ENCODE data around the gene CRYGA. TPM values are rescaled to one million over a fixed set of nuclear protein-coding genes. Genes with fewer than 3 reads are reported as not detected.
"Not testable (repeated sequence)": the region's sequence is repeated elsewhere in the genome, so short reads cannot be mapped to it uniquely, and the experiment has no call there.

Gene CRYGA
- polyA plus RNA-seq, 3 donors: not detected

- DNase-seq (ENCODE audit: extremely low read depth in 1 of 11, low read depth in 9 of 11, low spot score in 4 of 11): peak; percentile 54 to 80 (median 68)
Measured at GRCh38 chr2:208175069-208175839, 11.9 kb upstream of the CRYGA start.

- no peak for DNase-seq (ENCODE audit: extremely low read depth in 1 of 11, low read depth in 9 of 11, low spot score in 4 of 11)
Measured at GRCh38 chr2:208174144-208174543, 10.8 kb upstream of the CRYGA start.

GRCh38 chr2:208172125-208172524 is 8.7 kb upstream of the CRYGA start:
- DNase-seq (ENCODE audit: extremely low read depth in 1 of 11, low read depth in 9 of 11, low spot score in 4 of 11): no peak

- DNase-seq (ENCODE audit: extremely low read depth in 1 of 11, low read depth in 9 of 11, low spot score in 4 of 11): no peak
Measured at GRCh38 chr2:208164951-208165755, 1.8 kb upstream of the CRYGA start.

GRCh38 chr2:208156439-208156838 is 7.0 kb downstream of the CRYGA start:
- DNase-seq (ENCODE audit: extremely low read depth in 1 of 11, low read depth in 9 of 11, low spot score in 4 of 11): no peak

GRCh38 chr2:208153156-208153555 is 10.2 kb downstream of the CRYGA start:
- DNase-seq (ENCODE audit: extremely low read depth in 1 of 11, low read depth in 9 of 11, low spot score in 4 of 11): no peak

- no peak for DNase-seq (ENCODE audit: extremely low read depth in 1 of 11, low read depth in 9 of 11, low spot score in 4 of 11)
Measured at GRCh38 chr2:208150956-208151355, 12.4 kb downstream of the CRYGA start.

GRCh38 chr2:208150094-208150493 is 13.3 kb downstream of the CRYGA start:
- no peak for DNase-seq (ENCODE audit: extremely low read depth in 1 of 11, low read depth in 9 of 11, low spot score in 4 of 11)

GRCh38 chr2:208148803-208149202 is 14.6 kb downstream of the CRYGA start:
- no peak for DNase-seq (ENCODE audit: extremely low read depth in 1 of 11, low read depth in 9 of 11, low spot score in 4 of 11)

GRCh38 chr2:208147759-208148158 is 15.6 kb downstream of the CRYGA start:
- no peak for DNase-seq (ENCODE audit: extremely low read depth in 1 of 11, low read depth in 9 of 11, low spot score in 4 of 11)

GRCh38 chr2:208147008-208147407 is 16.4 kb downstream of the CRYGA start:
- no peak for DNase-seq (ENCODE audit: extremely low read depth in 1 of 11, low read depth in 9 of 11, low spot score in 4 of 11)

- no peak for DNase-seq (ENCODE audit: extremely low read depth in 1 of 11, low read depth in 9 of 11, low spot score in 4 of 11)
Measured at GRCh38 chr2:208146006-208146405, 17.4 kb downstream of the CRYGA start, which contains the start of gene CRYGB. Gene CRYGB, minus strand, starts transcription at chr2:208146158. Its CDS starts 38 bp downstream, at chr2:208146120.

GRCh38 chr2:208142925-208143799 is 20.2 kb downstream of the CRYGA start:
- DNase-seq (ENCODE audit: extremely low read depth in 1 of 11, low read depth in 9 of 11, low spot score in 4 of 11): no peak

- DNase-seq (ENCODE audit: extremely low read depth in 1 of 11, low read depth in 9 of 11, low spot score in 4 of 11): peak in 1 of 11 donors; percentile 12
Measured at GRCh38 chr2:208142240-208142924, 21.0 kb downstream of the CRYGA start.

- no peak for DNase-seq (ENCODE audit: extremely low read depth in 1 of 11, low read depth in 9 of 11, low spot score in 4 of 11)
Measured at GRCh38 chr2:208139447-208139846, 23.9 kb downstream of the CRYGA start.

- not testable (repeated sequence) for DNase-seq (ENCODE audit: extremely low read depth in 1 of 11, low read depth in 9 of 11, low spot score in 4 of 11)
Measured at GRCh38 chr2:208138334-208138733, 25.1 kb downstream of the CRYGA start.

GRCh38 chr2:208136716-208137094 is 26.7 kb downstream of the CRYGA start:
- no peak for DNase-seq (ENCODE audit: extremely low read depth in 1 of 11, low read depth in 9 of 11, low spot score in 4 of 11)

- no peak for DNase-seq (ENCODE audit: extremely low read depth in 1 of 11, low read depth in 9 of 11, low spot score in 4 of 11)
Measured at GRCh38 chr2:208135794-208136715, 27.3 kb downstream of the CRYGA start.
